GM12872 (cell line): ENCODE data around the gene CDH13.

Experiments
- CTCF ChIP-seq: IDR thresholded peaks from 3 replicates; pipeline ENCODE4 v1.5.1; 2011; ENCODE audit warnings: low read depth, mild to moderate bottlenecking, low read length, moderate library complexity; ENCODE audit not compliant: insufficient read depth

CDH13 gene

GRCh38 chr16:82672676-82673075 is 45.9 kb downstream of the CDH13 start:
- TF ChIP-seq CTCF = no peak

- no peak for TF ChIP-seq CTCF
These were observed 48.5 kb downstream of the CDH13 start for GRCh38 chr16:82675300-82675699.

GRCh38 chr16:82681592-82681991 is 54.8 kb downstream of the CDH13 start:
- no peak for TF ChIP-seq CTCF

GRCh38 chr16:82682767-82683166 is 56.0 kb downstream of the CDH13 start:
- no peak for TF ChIP-seq CTCF

GRCh38 chr16:82684256-82684655 is 57.5 kb downstream of the CDH13 start:
- no peak for TF ChIP-seq CTCF

- TF ChIP-seq CTCF = no peak
These were observed 58.8 kb downstream of the CDH13 start for GRCh38 chr16:82685526-82685925.

- no peak for TF ChIP-seq CTCF
These were observed 67.6 kb downstream of the CDH13 start for GRCh38 chr16:82694239-82694874.
